ENCODE measurements around the gene DNAH8.
"Not testable (repeated sequence)": the region's sequence is repeated elsewhere in the genome, so short reads cannot be mapped to it uniquely, and the experiment has no call there.

DNAH8 gene

DNA sequence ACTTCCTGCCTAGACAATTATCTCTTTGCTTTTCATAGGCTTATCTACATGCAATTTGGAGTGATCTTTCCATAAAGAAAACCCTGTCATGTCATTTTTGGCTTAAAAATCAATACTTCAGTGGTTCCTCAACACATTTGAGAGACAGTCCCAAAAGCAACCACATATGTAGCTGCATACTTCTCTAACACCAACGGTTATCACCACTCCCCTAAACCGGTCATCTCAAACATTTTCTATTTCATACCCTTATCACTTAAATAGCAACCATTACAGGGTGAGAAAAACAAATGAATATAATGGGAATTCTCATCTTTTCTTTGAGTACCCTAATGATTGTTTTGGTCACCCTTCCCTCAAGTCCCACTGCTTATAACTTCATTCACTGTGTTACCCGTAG lies 17.3 kb upstream of the DNAH8 start:
- DNase-seq (ENCODE audit: low read depth in 2 of 2, low spot score in 1 of 2), result no peak

DNA sequence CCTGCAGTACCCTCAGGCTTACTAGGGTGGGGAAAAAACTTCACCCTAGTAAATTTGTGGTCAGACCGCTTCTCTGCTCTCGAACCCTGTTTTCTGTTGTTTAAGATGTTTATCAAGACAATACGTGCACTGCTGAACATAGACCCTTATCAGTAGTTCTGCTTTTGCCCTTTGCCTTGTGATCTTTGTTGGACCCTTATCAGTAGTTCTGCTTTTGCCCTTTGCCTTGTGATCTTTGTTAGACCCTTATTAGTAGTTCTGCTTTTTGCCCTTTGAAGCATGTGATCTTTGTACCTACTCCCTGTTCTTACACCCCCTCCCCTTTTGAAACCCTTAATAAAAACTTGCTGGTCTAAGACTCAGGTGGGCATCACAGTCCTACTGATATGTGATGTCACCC lies 15.4 kb upstream of the DNAH8 start:
- not testable (repeated sequence) for DNase-seq (ENCODE audit: low read depth in 2 of 2, low spot score in 1 of 2)

GRCh38 chr6:38701551-38701950 lies 13.6 kb upstream of the DNAH8 start:
- no peak for DNase-seq (ENCODE audit: low read depth in 2 of 2, low spot score in 1 of 2)

GRCh38 chr6:38702558-38703397 lies 12.3 kb upstream of the DNAH8 start, which contains the start of gene GLO1:
GLO1 (minus strand) TSS chr6:38703145; CDS start chr6:38703054, 91 bp downstream.
- DNase-seq (ENCODE audit: low read depth in 2 of 2, low spot score in 1 of 2), result peak; percentile 80 to 93

- DNase-seq (ENCODE audit: low read depth in 2 of 2, low spot score in 1 of 2), result no peak
Measured at GRCh38 chr6:38703949-38704590, 11.0 kb upstream of the DNAH8 start.

- DNase-seq (ENCODE audit: low read depth in 2 of 2, low spot score in 1 of 2), result no peak
Measured at GRCh38 chr6:38705924-38706323, 9.2 kb upstream of the DNAH8 start.

DNA sequence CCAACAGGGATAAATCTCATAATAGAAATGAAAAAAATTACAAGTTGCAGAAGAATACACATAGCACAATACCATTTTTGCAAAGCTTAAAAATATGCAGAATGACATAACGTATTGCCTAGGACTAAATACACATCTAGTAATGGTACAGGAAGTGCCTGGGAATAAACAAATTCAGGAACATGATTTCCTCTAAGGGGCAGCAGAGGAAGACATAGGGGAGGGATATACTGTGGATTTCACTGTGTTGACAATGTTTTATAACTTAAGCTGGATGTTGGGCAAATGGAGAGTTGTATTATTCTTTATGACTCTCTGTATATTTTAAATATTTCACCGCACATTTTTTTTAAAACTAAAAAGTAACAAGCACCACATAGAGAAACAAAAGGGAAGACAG lies 6.6 kb upstream of the DNAH8 start:
- DNase-seq (ENCODE audit: low read depth in 2 of 2, low spot score in 1 of 2), result no peak

DNA sequence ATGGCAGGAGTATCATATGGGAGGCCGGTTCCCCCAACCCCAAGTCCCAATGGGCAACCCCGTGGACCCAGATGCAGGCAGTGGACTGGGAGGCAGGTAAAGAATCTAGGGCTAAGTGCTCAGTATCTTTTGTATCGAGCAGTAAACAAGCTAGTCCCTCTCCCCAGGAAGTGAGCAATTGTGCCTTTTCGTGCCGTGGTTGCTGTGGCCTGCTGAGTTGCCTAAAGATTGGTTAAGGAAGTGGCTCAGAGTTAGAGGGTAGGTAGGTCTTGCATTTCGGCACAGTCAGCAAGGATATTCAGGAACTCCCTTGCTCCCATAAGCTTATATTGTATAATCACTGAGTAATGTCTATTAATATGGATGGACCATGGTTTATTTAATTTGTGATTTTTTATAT lies 1.3 kb upstream of the DNAH8 start:
- peak in 1 of 2 donors; percentile 23 for DNase-seq (ENCODE audit: low read depth in 2 of 2, low spot score in 1 of 2)

- no peak for DNase-seq (ENCODE audit: low read depth in 2 of 2, low spot score in 1 of 2)
Measured at GRCh38 chr6:38714239-38715015, 684 bp upstream of the DNAH8 start.

- no peak for DNase-seq (ENCODE audit: low read depth in 2 of 2, low spot score in 1 of 2)
Measured at GRCh38 chr6:38716825-38717224, 1.7 kb downstream of the DNAH8 start.

GRCh38 chr6:38719358-38719757 lies 4.2 kb downstream of the DNAH8 start:
- DNase-seq (ENCODE audit: low read depth in 2 of 2, low spot score in 1 of 2), result no peak

GRCh38 chr6:38720295-38720694 lies 5.2 kb downstream of the DNAH8 start:
- no peak for DNase-seq (ENCODE audit: low read depth in 2 of 2, low spot score in 1 of 2)

DNA sequence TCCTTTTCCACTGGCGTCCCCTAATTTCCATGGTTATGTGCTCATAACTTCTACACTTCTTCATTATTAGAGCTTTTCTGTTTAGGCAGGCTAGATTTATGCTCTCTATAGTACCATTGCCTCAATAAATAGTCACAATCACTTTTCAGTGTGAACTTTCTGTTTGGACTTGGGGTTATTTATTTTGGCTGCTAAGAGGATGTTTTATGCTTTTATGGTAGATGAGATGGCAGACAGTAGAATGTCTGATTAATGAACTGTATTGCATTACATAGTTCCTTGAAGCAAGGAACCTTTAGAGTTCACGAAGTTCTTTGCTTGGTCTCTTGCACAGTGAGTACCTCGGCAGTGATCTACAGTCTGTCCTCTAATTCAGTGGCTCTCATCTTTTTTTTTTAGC lies 6.9 kb downstream of the DNAH8 start:
- no peak for DNase-seq (ENCODE audit: low read depth in 2 of 2, low spot score in 1 of 2)

- DNase-seq (ENCODE audit: low read depth in 2 of 2, low spot score in 1 of 2), result no peak
Measured at GRCh38 chr6:38722727-38723334, 7.7 kb downstream of the DNAH8 start.

- no peak for DNase-seq (ENCODE audit: low read depth in 2 of 2, low spot score in 1 of 2)
Measured at GRCh38 chr6:38723783-38724182, 8.7 kb downstream of the DNAH8 start.

- no peak for DNase-seq (ENCODE audit: low read depth in 2 of 2, low spot score in 1 of 2)
Measured at GRCh38 chr6:38724343-38724742, 9.2 kb downstream of the DNAH8 start.

GRCh38 chr6:38725414-38726183 lies 10.5 kb downstream of the DNAH8 start:
- DNase-seq (ENCODE audit: low read depth in 2 of 2, low spot score in 1 of 2), result no peak

DNA sequence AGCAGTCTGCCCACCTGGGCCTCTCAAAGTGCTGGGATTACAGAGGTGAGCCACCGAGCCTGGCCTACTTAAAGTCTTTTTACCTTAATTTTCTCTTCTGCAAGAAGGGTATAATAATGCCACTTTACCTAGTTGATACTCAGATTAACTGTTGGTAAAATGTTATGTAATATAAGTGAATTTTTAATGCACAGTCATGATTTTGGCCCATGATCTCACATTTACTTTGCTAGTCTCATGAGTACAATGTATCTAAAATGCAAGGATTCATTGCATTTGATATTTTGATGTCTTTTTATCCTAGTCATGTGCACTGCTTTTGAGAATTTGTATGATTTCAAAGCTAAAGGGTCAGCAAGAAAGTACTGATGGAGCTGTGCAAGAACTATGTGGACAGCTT lies 13.1 kb downstream of the DNAH8 start:
- DNase-seq (ENCODE audit: low read depth in 2 of 2, low spot score in 1 of 2), result no peak

- no peak for DNase-seq (ENCODE audit: low read depth in 2 of 2, low spot score in 1 of 2)
Measured at GRCh38 chr6:38730140-38730862, 15.2 kb downstream of the DNAH8 start.

DNA sequence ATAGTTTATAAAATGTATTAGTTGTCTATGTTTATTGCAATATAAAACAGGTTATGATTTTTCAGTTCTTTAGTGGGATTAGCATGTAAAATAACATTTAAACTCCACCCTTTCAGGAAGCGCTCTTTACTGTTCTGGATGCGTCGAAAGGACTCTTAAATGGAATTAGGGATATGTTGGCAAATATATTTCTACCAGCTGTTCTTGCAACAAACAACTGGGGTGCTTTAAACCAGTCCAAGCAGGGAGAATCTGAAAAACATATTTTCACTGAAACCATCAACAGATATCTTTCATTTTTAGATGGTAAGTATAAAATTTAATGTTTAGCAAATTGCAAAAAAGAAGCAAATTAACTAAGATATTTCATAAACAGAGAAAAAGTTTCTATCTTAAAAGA lies 21.8 kb downstream of the DNAH8 start:
- DNase-seq (ENCODE audit: low read depth in 2 of 2, low spot score in 1 of 2), result no peak

Data from stimulated activated CD8-positive, alpha-beta memory T cell treated with anti-CD3 and anti-CD28 coated beads, Interleukin-4, amount 100 ng/mL, for 1 hour (primary cell).